ENCODE data around the gene NDUFA5. TPM values are rescaled to one million over a fixed set of nuclear protein-coding genes. Genes with fewer than 3 reads are reported as not detected.

NDUFA5 gene
- total and polyA plus RNA-seq, 2 experiments from 2014 or later: 55.2 to 207 TPM

DNA sequence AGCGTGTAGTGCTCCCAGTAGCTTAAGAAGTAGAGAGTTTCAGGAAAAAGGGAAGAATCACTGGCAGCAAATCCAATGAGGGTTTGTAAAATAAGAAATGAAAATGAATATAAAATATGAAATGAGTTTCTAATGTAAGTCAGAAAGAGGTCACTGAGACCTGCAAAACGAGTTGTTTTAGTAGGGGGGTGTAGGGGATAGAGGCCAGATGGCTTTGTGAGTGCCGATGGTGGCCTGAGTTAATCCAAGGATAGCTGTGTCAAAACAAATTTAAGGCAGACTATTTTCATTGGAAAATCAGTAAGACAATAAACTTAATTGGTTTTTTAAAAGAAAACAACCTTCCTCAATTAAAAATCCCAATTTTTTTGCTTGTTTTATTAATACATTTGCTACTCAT is 43.3 kb upstream of the NDUFA5 start (continued):
- TF ChIP-seq, protein P1, sequence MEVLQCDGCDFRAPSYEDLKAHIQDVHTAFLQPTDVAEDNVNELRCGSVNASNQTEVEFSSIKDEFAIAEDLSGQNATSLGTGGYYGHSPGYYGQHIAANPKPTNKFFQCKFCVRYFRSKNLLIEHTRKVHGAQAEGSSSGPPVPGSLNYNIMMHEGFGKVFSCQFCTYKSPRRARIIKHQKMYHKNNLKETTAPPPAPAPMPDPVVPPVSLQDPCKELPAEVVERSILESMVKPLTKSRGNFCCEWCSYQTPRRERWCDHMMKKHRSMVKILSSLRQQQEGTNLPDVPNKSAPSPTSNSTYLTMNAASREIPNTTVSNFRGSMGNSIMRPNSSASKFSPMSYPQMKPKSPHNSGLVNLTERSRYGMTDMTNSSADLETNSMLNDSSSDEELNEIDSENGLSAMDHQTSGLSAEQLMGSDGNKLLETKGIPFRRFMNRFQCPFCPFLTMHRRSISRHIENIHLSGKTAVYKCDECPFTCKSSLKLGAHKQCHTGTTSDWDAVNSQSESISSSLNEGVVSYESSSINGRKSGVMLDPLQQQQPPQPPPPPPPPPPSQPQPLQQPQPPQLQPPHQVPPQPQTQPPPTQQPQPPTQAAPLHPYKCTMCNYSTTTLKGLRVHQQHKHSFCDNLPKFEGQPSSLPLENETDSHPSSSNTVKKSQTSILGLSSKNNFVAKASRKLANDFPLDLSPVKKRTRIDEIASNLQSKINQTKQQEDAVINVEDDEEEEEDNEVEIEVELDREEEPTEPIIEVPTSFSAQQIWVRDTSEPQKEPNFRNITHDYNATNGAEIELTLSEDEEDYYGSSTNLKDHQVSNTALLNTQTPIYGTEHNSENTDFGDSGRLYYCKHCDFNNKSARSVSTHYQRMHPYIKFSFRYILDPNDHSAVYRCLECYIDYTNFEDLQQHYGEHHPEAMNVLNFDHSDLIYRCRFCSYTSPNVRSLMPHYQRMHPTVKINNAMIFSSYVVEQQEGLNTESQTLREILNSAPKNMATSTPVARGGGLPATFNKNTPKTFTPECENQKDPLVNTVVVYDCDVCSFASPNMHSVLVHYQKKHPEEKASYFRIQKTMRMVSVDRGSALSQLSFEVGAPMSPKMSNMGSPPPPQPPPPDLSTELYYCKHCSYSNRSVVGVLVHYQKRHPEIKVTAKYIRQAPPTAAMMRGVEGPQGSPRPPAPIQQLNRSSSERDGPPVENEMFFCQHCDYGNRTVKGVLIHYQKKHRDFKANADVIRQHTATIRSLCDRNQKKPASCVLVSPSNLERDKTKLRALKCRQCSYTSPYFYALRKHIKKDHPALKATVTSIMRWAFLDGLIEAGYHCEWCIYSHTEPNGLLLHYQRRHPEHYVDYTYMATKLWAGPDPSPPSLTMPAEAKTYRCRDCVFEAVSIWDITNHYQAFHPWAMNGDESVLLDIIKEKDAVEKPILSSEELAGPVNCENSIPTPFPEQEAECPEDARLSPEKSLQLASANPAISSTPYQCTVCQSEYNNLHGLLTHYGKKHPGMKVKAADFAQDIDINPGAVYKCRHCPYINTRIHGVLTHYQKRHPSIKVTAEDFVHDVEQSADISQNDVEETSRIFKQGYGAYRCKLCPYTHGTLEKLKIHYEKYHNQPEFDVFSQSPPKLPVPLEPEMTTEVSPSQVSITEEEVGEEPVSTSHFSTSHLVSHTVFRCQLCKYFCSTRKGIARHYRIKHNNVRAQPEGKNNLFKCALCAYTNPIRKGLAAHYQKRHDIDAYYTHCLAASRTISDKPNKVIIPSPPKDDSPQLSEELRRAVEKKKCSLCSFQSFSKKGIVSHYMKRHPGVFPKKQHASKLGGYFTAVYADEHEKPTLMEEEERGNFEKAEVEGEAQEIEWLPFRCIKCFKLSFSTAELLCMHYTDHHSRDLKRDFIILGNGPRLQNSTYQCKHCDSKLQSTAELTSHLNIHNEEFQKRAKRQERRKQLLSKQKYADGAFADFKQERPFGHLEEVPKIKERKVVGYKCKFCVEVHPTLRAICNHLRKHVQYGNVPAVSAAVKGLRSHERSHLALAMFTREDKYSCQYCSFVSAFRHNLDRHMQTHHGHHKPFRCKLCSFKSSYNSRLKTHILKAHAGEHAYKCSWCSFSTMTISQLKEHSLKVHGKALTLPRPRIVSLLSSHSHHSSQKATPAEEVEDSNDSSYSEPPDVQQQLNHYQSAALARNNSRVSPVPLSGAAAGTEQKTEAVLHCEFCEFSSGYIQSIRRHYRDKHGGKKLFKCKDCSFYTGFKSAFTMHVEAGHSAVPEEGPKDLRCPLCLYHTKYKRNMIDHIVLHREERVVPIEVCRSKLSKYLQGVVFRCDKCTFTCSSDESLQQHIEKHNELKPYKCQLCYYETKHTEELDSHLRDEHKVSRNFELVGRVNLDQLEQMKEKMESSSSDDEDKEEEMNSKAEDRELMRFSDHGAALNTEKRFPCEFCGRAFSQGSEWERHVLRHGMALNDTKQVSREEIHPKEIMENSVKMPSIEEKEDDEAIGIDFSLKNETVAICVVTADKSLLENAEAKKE (CRISPR knock-in tag; IDR thresholded peaks at IDR 0.05): no peak
- TF ChIP-seq, protein P2, sequence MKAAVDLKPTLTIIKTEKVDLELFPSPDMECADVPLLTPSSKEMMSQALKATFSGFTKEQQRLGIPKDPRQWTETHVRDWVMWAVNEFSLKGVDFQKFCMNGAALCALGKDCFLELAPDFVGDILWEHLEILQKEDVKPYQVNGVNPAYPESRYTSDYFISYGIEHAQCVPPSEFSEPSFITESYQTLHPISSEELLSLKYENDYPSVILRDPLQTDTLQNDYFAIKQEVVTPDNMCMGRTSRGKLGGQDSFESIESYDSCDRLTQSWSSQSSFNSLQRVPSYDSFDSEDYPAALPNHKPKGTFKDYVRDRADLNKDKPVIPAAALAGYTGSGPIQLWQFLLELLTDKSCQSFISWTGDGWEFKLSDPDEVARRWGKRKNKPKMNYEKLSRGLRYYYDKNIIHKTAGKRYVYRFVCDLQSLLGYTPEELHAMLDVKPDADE (IDR thresholded peaks at IDR 0.05): no peak

DNA sequence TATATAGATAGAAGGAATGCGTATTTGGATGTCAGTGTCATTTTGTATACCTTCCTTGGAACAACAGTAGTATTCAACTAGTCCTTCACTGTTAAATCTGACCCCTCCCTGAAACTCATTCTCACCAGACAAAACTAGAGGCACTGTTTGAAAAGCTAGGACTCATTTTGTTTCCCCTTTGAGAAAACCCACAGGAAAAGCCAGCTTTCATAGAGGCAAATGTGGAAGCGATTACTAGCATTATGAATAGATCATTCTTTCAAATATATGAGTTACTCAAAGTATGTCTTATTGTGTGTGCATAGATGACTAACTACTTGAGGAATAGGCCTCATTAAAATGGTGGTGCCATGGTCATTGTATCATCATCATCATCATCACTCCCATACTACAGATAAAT is 42.1 kb upstream of the NDUFA5 start:
- H3K4me1 ChIP-seq (ENCODE audit: insufficient read depth): peaks cover 4% of the 10 kb centered on the region; the same call in 1 of the 2 replicates
- Mint-ChIP-seq H3K9me3 (no peaks in the 10 kb centered on the region), H3K27me3 (ENCODE audit: insufficient read depth, low read depth, poor library complexity) (peaks cover under 1% of the 10 kb centered on the region), H3K36me3 (ENCODE audit: low read depth) (no peaks in the 10 kb centered on the region), H3K4me3 (no peak overlapping the region), H3K27ac (no peak overlapping the region), H3K4me1 (peaks cover 14% of the 10 kb centered on the region)
- no peaks in the 10 kb centered on the region for H3K9me2 ChIP-seq (ENCODE audit: insufficient read depth)
- H3K27ac ChIP-seq (ENCODE audit: low read depth): no peak overlapping the region
- DNase-seq (ENCODE audit: low spot score): no peak
- H3K4me3 ChIP-seq: no peak overlapping the region
- no peaks in the 10 kb centered on the region for H4K20me1 ChIP-seq (replicated peaks; ENCODE audit: insufficient read depth)
- no peaks in the 10 kb centered on the region for H3K79me2 ChIP-seq (replicated peaks; ENCODE audit: insufficient read depth)
- no peak for ATAC-seq
- no peak overlapping the region for H2AFZ ChIP-seq
- H3K4me2 ChIP-seq: no peak overlapping the region
- H3K36me3 ChIP-seq (ENCODE audit: insufficient read depth): no peaks in the 10 kb centered on the region
- H3F3A ChIP-seq (replicated peaks; ENCODE audit: low read depth): no peaks in the 10 kb centered on the region
- no peaks in the 10 kb centered on the region for H3K27me3 ChIP-seq (ENCODE audit: insufficient read depth)
- TF ChIP-seq NANOG (IDR thresholded peaks at IDR 0.05; ENCODE audit: borderline replicate concordance): no peak
- TF ChIP-seq, protein P3, sequence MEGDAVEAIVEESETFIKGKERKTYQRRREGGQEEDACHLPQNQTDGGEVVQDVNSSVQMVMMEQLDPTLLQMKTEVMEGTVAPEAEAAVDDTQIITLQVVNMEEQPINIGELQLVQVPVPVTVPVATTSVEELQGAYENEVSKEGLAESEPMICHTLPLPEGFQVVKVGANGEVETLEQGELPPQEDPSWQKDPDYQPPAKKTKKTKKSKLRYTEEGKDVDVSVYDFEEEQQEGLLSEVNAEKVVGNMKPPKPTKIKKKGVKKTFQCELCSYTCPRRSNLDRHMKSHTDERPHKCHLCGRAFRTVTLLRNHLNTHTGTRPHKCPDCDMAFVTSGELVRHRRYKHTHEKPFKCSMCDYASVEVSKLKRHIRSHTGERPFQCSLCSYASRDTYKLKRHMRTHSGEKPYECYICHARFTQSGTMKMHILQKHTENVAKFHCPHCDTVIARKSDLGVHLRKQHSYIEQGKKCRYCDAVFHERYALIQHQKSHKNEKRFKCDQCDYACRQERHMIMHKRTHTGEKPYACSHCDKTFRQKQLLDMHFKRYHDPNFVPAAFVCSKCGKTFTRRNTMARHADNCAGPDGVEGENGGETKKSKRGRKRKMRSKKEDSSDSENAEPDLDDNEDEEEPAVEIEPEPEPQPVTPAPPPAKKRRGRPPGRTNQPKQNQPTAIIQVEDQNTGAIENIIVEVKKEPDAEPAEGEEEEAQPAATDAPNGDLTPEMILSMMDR (conservative IDR thresholded peaks at IDR 0.05; ENCODE audit: low read depth in 2 of 2): no peak
- TF ChIP-seq POLR2AphosphoS5 (IDR thresholded peaks at IDR 0.05; ENCODE audit: low read depth): no peak
- no peak for TF ChIP-seq EZH2phosphoT487 (IDR thresholded peaks at IDR 0.05; ENCODE audit: unreplicated experiment)
- TF ChIP-seq, protein P1 (CRISPR knock-in tag; IDR thresholded peaks at IDR 0.05): no peak
